GM23338 (cell line): Measurements from ENCODE around the gene PAN2. TPM values are rescaled to one million over a fixed set of nuclear protein-coding genes. Genes with fewer than 3 reads are reported as not detected.

ENCODE experiments used
- ZNF331 ChIP-seq: fragments of 250-450 bp; sonication (Bioruptor Pico); IDR thresholded peaks from 2 replicates; pipeline ENCODE4 v1.5.0; 2020; ENCODE audit warnings: low read depth, mild to moderate bottlenecking, moderate library complexity
- polyA plus RNA-seq: library from polyadenylated mRNA; unstranded; fragments of >200 nt; fragmentation: Nextera tagmentation; extraction: Ambion mirVana; gene quantifications from 2 replicates; pipeline ENCODE4 v1.2.1, GENCODE V29; 2016
- small RNA-seq: library from RNA; depleted of rRNA; stranded (forward); fragments of <200 nt; gene quantifications from one replicate; pipeline ENCODE3, GENCODE V24; 2014; ENCODE audit warnings: low replicate concordance
- total RNA-seq: library from RNA; depleted of rRNA; stranded (reverse); fragments of >200 nt; shearing (Covaris generic); gene quantifications from 2 replicates; pipeline ENCODE4 v1.2.3, GENCODE V29; 2014; rRNA removed

PAN2 gene
- total and polyA plus RNA-seq, 2 experiments from 2014 or later = 11.5 to 27.2 TPM

GRCh38 chr12:56266693-56267442 lies 66.9 kb downstream of the PAN2 start, which contains the start of gene COQ10A (continued):
- no peak for TF ChIP-seq ZNF331 (CRISPR knock-in tag)

Small RNA genes within 50 kb of the gene (small RNA-seq; reads per million reads assigned to genes)
- gene RNU7-40P = 0.07 reads per million

Other genes starting within 250 kb of the PAN2 start
- 231 and 237 TPM in 2 replicates for gene PA2G4, start 229.4 kb downstream of the PAN2 start, total RNA-seq
- gene PA2G4, start 229.4 kb downstream of the PAN2 start, polyA plus RNA-seq = 349 and 373 TPM in 2 replicates
- 1,633 and 2,039 TPM in 2 replicates for gene RPL41, start 217.4 kb downstream of the PAN2 start, total RNA-seq
- 3,858 and 3,875 TPM in 2 replicates for gene RPL41, start 217.4 kb downstream of the PAN2 start, polyA plus RNA-seq
- gene ZC3H10, start 215.7 kb downstream of the PAN2 start, total RNA-seq = 4.2 and 5.4 TPM in 2 replicates
- 2.2 and 2.7 TPM in 2 replicates for gene ZC3H10, start 215.7 kb downstream of the PAN2 start, polyA plus RNA-seq
- 97.2 and 142 TPM in 2 replicates for gene ESYT1, start 205.7 kb downstream of the PAN2 start, total RNA-seq
- 23.3 and 26.2 TPM in 2 replicates for gene ESYT1, start 205.7 kb downstream of the PAN2 start, polyA plus RNA-seq
- gene MYL6B, start 181.4 kb downstream of the PAN2 start, total RNA-seq = 96.9 and 103 TPM in 2 replicates
- 164 and 170 TPM in 2 replicates for gene MYL6B, start 181.4 kb downstream of the PAN2 start, polyA plus RNA-seq
- gene MYL6, start 175.6 kb downstream of the PAN2 start, total RNA-seq = 1,092 and 1,271 TPM in 2 replicates
- 1,545 and 1,548 TPM in 2 replicates for gene MYL6, start 175.6 kb downstream of the PAN2 start, polyA plus RNA-seq
- 40.4 and 44.5 TPM in 2 replicates for gene SMARCC2, start 144.5 kb downstream of the PAN2 start, total RNA-seq
- 52.1 and 68.3 TPM in 2 replicates for gene SMARCC2, start 144.5 kb downstream of the PAN2 start, polyA plus RNA-seq
- gene RNF41, start 112.1 kb downstream of the PAN2 start, total RNA-seq = 68.2 and 77.1 TPM in 2 replicates
- 14.8 and 15.3 TPM in 2 replicates for gene RNF41, start 112.1 kb downstream of the PAN2 start, polyA plus RNA-seq
- gene NABP2, start 109.7 kb downstream of the PAN2 start, total RNA-seq = 25.5 and 31.6 TPM in 2 replicates
- gene NABP2, start 109.7 kb downstream of the PAN2 start, polyA plus RNA-seq = 24.9 and 27.8 TPM in 2 replicates
- gene SLC39A5, start 103.9 kb downstream of the PAN2 start, total RNA-seq = 0.59 and 4.5 TPM in 2 replicates
- gene SLC39A5, start 103.9 kb downstream of the PAN2 start, polyA plus RNA-seq = 0.29 and 0.63 TPM in 2 replicates
- gene ANKRD52, start 75.6 kb downstream of the PAN2 start, total RNA-seq = 25.2 and 25.6 TPM in 2 replicates
- gene ANKRD52, start 75.6 kb downstream of the PAN2 start, polyA plus RNA-seq = 16.2 and 20.3 TPM in 2 replicates
- 15.2 and 17.8 TPM in 2 replicates for gene COQ10A, start 67.1 kb downstream of the PAN2 start, total RNA-seq
- gene COQ10A, start 67.1 kb downstream of the PAN2 start, polyA plus RNA-seq = 12.0 and 12.8 TPM in 2 replicates
- gene CS, start 33.7 kb downstream of the PAN2 start, total RNA-seq = 163 and 166 TPM in 2 replicates
- gene CS, start 33.7 kb downstream of the PAN2 start, polyA plus RNA-seq = 54.5 and 63.3 TPM in 2 replicates
- 107 and 119 TPM in 2 replicates for gene CNPY2, start 18.0 kb downstream of the PAN2 start, total RNA-seq
- gene CNPY2, start 18.0 kb downstream of the PAN2 start, polyA plus RNA-seq = 316 and 317 TPM in 2 replicates
- 2.5 and 3.2 TPM in 2 replicates for gene IL23A, start 4.9 kb upstream of the PAN2 start, total RNA-seq
- 8.0 and 9.3 TPM in 2 replicates for gene IL23A, start 4.9 kb upstream of the PAN2 start, polyA plus RNA-seq
- 60.6 and 67.9 TPM in 2 replicates for gene STAT2, start 26.1 kb upstream of the PAN2 start, total RNA-seq
- 15.6 and 16.7 TPM in 2 replicates for gene STAT2, start 26.1 kb upstream of the PAN2 start, polyA plus RNA-seq
- not detected in 2 replicates for gene APOF, start 28.9 kb upstream of the PAN2 start, total RNA-seq
- not detected in 2 replicates for gene APOF, start 28.9 kb upstream of the PAN2 start, polyA plus RNA-seq
- 54.3 and 54.8 TPM in 2 replicates for gene TIMELESS, start 115.4 kb upstream of the PAN2 start, total RNA-seq
- gene TIMELESS, start 115.4 kb upstream of the PAN2 start, polyA plus RNA-seq = 22.7 and 28.7 TPM in 2 replicates
- gene MIP, start 120.7 kb upstream of the PAN2 start, total RNA-seq = not detected in 2 replicates
- gene MIP, start 120.7 kb upstream of the PAN2 start, polyA plus RNA-seq = 0.29 and 0.47 TPM in 2 replicates
- 2.6 and 3.1 TPM in 2 replicates for gene SPRYD4, start 134.6 kb upstream of the PAN2 start, total RNA-seq
- 2.1 and 2.3 TPM in 2 replicates for gene SPRYD4, start 134.6 kb upstream of the PAN2 start, polyA plus RNA-seq
- gene GLS2, start 154.2 kb upstream of the PAN2 start, total RNA-seq = 24.5 and 31.6 TPM in 2 replicates
- gene GLS2, start 154.2 kb upstream of the PAN2 start, polyA plus RNA-seq = 11.2 and 12.2 TPM in 2 replicates
- 13.1 and 16.8 TPM in 2 replicates for gene RBMS2, start 187.8 kb upstream of the PAN2 start, total RNA-seq
- gene RBMS2, start 187.8 kb upstream of the PAN2 start, polyA plus RNA-seq = 4.3 and 9.2 TPM in 2 replicates